Fibroblast of pulmonary artery (primary cell): ENCODE results near the gene CDC27.

Experiments
- DNase-seq: peaks from one replicate; pipeline ENCODE4 v3.0.0-alpha.2; 2010; ENCODE audit warnings: low read depth
- H3K4me3 ChIP-seq: replicated peaks from 2 replicates; pipeline ENCODE4 v1.5.1; 2011; ENCODE audit warnings: low read depth, mild to moderate bottlenecking, control low read depth, low read length, moderate library complexity
- CTCF ChIP-seq: IDR thresholded peaks from 2 replicates; pipeline ENCODE4 v1.5.1; 2011; ENCODE audit warnings: mild to moderate bottlenecking, control low read depth, low read length, inconsistent platforms; ENCODE audit errors: missing control alignments

The CDC27 gene

GRCh38 chr17:47231866-47232265 lies 42.8 kb upstream of the CDC27 start:
- DNase-seq, result no peak
- no peak for TF ChIP-seq CTCF
- no peak overlapping the region for H3K4me3 ChIP-seq

- TF ChIP-seq CTCF, result no peak
- DNase-seq, result no peak
- H3K4me3 ChIP-seq, result no peak overlapping the region
Observed at GRCh38 chr17:47231334-47231733, 42.2 kb upstream of the CDC27 start.

GRCh38 chr17:47230864-47231263 lies 41.8 kb upstream of the CDC27 start:
- no peak for TF ChIP-seq CTCF

GRCh38 chr17:47229535-47230443 lies 40.7 kb upstream of the CDC27 start:
- peak overlapping the region; percentile 39 for H3K4me3 ChIP-seq
- peak; percentile 97 for DNase-seq
- TF ChIP-seq CTCF, result no peak

More at GRCh38 chr17:47230864-47231263, 41.8 kb upstream of the CDC27 start:
- DNase-seq, result no peak
- H3K4me3 ChIP-seq, result no peak overlapping the region

GRCh38 chr17:47227862-47228261 lies 38.8 kb upstream of the CDC27 start:
- DNase-seq, result no peak
- no peak overlapping the region for H3K4me3 ChIP-seq
- TF ChIP-seq CTCF, result no peak

- H3K4me3 ChIP-seq, result no peak overlapping the region
- no peak for TF ChIP-seq CTCF
- DNase-seq, result peak; percentile 36
Observed at GRCh38 chr17:47225911-47226688, 37.0 kb upstream of the CDC27 start.
